Measurements from ENCODE around the gene SLC8A1.

Gene SLC8A1

GRCh38 chr2:40284797-40285196 lies 167.1 kb downstream of the SLC8A1 start:
- no peak for TF ChIP-seq CTCF (IDR thresholded peaks at IDR 0.05; ENCODE audit: low read depth, low read length)
- no peaks in the 10 kb centered on the region for H3K36me3 ChIP-seq
- no peak for DNase-seq
- H3K9me3 ChIP-seq (ENCODE audit: severe bottlenecking) = no peaks in the 10 kb centered on the region
- H3K27me3 ChIP-seq (ENCODE audit: insufficient read depth, low read depth, severe bottlenecking) = no peaks in the 10 kb centered on the region
- H3K4me3 ChIP-seq (ENCODE audit: low read depth, low read length) = no peak overlapping the region
- H3K27ac ChIP-seq = no peak overlapping the region

- Histone ChIP-seq H3K27ac (no peak overlapping the region), H3K27me3 (ENCODE audit: insufficient read depth, low read depth, severe bottlenecking) (no peaks in the 10 kb centered on the region), H3K36me3 (no peaks in the 10 kb centered on the region), H3K4me3 (ENCODE audit: low read depth, low read length) (no peak overlapping the region), H3K9me3 (ENCODE audit: severe bottlenecking) (no peaks in the 10 kb centered on the region)
- no peak for TF ChIP-seq CTCF (IDR thresholded peaks at IDR 0.05; ENCODE audit: low read depth, low read length)
- DNase-seq = no peak
Observed at GRCh38 chr2:40283111-40283909, 168.6 kb downstream of the SLC8A1 start.

- DNase-seq = no peak
- no peak overlapping the region for H3K27ac ChIP-seq
Observed at GRCh38 chr2:40282428-40282827, 169.5 kb downstream of the SLC8A1 start.

GRCh38 chr2:40281021-40281940 lies 170.6 kb downstream of the SLC8A1 start:
- H3K4me3 ChIP-seq (ENCODE audit: low read depth, low read length) = no peak overlapping the region
- TF ChIP-seq CTCF (IDR thresholded peaks at IDR 0.05; ENCODE audit: low read depth, low read length) = no peak
- H3K9me3 ChIP-seq (ENCODE audit: severe bottlenecking) = no peaks in the 10 kb centered on the region
- no peaks in the 10 kb centered on the region for H3K27me3 ChIP-seq (ENCODE audit: insufficient read depth, low read depth, severe bottlenecking)
- DNase-seq = no peak
- no peak overlapping the region for H3K27ac ChIP-seq
- no peaks in the 10 kb centered on the region for H3K36me3 ChIP-seq

More at GRCh38 chr2:40282428-40282827, 169.5 kb downstream of the SLC8A1 start:
- H3K27me3 ChIP-seq (ENCODE audit: insufficient read depth, low read depth, severe bottlenecking) = no peaks in the 10 kb centered on the region
- H3K4me3 ChIP-seq (ENCODE audit: low read depth, low read length) = no peak overlapping the region
- no peaks in the 10 kb centered on the region for H3K9me3 ChIP-seq (ENCODE audit: severe bottlenecking)
- no peak for TF ChIP-seq CTCF (IDR thresholded peaks at IDR 0.05; ENCODE audit: low read depth, low read length)
- H3K36me3 ChIP-seq = no peaks in the 10 kb centered on the region

GRCh38 chr2:40279482-40279881 lies 172.4 kb downstream of the SLC8A1 start:
- H3K9me3 ChIP-seq (ENCODE audit: severe bottlenecking) = no peaks in the 10 kb centered on the region
- H3K27ac ChIP-seq = no peak overlapping the region
- no peaks in the 10 kb centered on the region for H3K36me3 ChIP-seq
- DNase-seq = no peak
- H3K4me3 ChIP-seq (ENCODE audit: low read depth, low read length) = no peak overlapping the region
- no peaks in the 10 kb centered on the region for H3K27me3 ChIP-seq (ENCODE audit: insufficient read depth, low read depth, severe bottlenecking)
- no peak for TF ChIP-seq CTCF (IDR thresholded peaks at IDR 0.05; ENCODE audit: low read depth, low read length)
